ENCODE data around the gene GOSR2. TPM values are rescaled to one million over a fixed set of nuclear protein-coding genes. Genes with fewer than 3 reads are reported as not detected.

Gene GOSR2
- total and polyA plus RNA-seq, 2 of the 8 experiments (the other 6 are each of a cell fraction or from before 2014, with no cell fraction given): 28.2 to 36.2 TPM

DNA sequence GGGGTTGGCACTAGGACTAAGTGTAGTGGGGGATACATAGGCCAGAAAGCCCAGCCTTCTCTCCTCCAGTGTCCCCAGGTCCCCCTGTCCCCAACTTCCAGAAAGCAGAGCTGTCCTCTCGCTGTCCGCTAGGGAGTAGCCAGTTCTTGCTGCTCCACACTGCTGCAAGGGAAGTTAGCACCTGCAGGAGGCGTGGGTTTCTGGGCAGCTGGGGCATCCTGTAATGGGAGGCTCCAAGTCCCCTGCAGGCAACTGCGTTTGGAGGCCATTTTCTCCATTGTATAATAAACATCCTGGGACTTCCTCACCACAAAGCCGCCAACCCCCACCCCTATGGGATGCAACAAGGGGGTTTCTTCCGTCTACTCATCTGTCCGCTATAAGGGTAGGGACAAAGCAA, 54.4 kb downstream of the GOSR2 start:
- Histone ChIP-seq H3K36me3 (ENCODE audit: control insufficient read depth in 2 of 4, insufficient read depth in 4 of 4, low read length in 3 of 4) (no peaks in the 10 kb centered on the region), H3K4ac (replicated peaks; ENCODE audit: insufficient read length, low read depth, low read length) (no peak overlapping the region), H2BK120ac (replicated peaks; ENCODE audit: low read depth, low read length) (no peak overlapping the region), H3K4me1 (replicated peaks in 1 of 4; ENCODE audit: control insufficient read depth in 3 of 4, insufficient read depth in 4 of 4, low read length in 3 of 4) (peaks cover 8 to 18% (median 13%) of the 10 kb centered on the region in 4 experiments), H3K27me3 (replicated peaks in 1 of 4; ENCODE audit: control insufficient read depth in 3 of 4, extremely low read depth in 1 of 4, insufficient read depth in 3 of 4, low read length in 3 of 4) (peaks cover 8 to 21% (median 21%) of the 10 kb centered on the region in 4 experiments), H2BK15ac (ENCODE audit: low read length) (no peak overlapping the region), H3K27ac (ENCODE audit: low read depth, low read length) (no peak overlapping the region), H3K23me2 (ENCODE audit: low read depth, low read length) (peaks cover 17% of the 10 kb centered on the region), H2BK5ac (ENCODE audit: low read depth, low read length) (0 out of 2 replicates have a peak overlapping the region, but pooled peaks have one; percentile 44), H2AFZ (ENCODE audit: low read length) (no peak overlapping the region), H3K9ac (replicated peaks in 1 of 4; ENCODE audit: extremely low read depth in 1 of 4, low read depth in 3 of 4, low read length in 3 of 4) (no peak overlapping the region), H4K8ac (ENCODE audit: extremely low read depth, insufficient read depth, low read length) (no peak overlapping the region), H4K20me1 (replicated peaks in 1 of 2; ENCODE audit: control insufficient read depth in 1 of 2, insufficient read depth in 2 of 2, low read length in 2 of 2) (no peaks in the 10 kb centered on the region), H3K23ac (ENCODE audit: insufficient read length) (no peak overlapping the region), H3K79me2 (ENCODE audit: control insufficient read depth in 1 of 2, insufficient read depth in 2 of 2, low read length in 2 of 2) (no peaks in the 10 kb centered on the region), H4K5ac (ENCODE audit: insufficient read length, low read depth, low read length) (no peak overlapping the region), H3K4me2 (ENCODE audit: insufficient read depth in 1 of 2, low read depth in 2 of 2, low read length in 2 of 2) (peak overlapping the region; percentile 91 to 99), H3K18ac (ENCODE audit: extremely low read depth, low read length) (peak overlapping the region; percentile 25), H2BK12ac (ENCODE audit: low read depth, low read length) (no peak overlapping the region), H3K9me3 (ENCODE audit: insufficient read depth in 2 of 2, low read depth in 1 of 2, low read length in 1 of 2) (no peaks in the 10 kb centered on the region), H3K56ac (replicated peaks; ENCODE audit: insufficient read length, low read depth, low read length) (no peak overlapping the region), H2BK20ac (ENCODE audit: low read length) (no peak overlapping the region), H3K79me1 (ENCODE audit: low read depth, low read length) (no peaks in the 10 kb centered on the region), H4K91ac (replicated peaks; ENCODE audit: insufficient read length, low read length) (no peak overlapping the region), H3K14ac (ENCODE audit: insufficient read length) (no peak overlapping the region), H3K4me3 (ENCODE audit: extremely low read depth in 1 of 4, insufficient read depth in 2 of 4, low read depth in 3 of 4, low read length in 4 of 4) (peak overlapping the region; percentile 53 to 70 (median 65); a peak in 7 of 8 replicates), H2AK5ac (ENCODE audit: low read depth, low read length) (no peak overlapping the region)
- ChIA-PET CTCF (ENCODE audit: partially characterized antibody) (interaction anchor here (0.7 to 5.2 kb wide), 18 partner anchors 8 to 407 kb away, joined by 3 to 51 read pairs (median 5); no protein-coding TSS in a partner anchor), POLR2A (ENCODE audit: partially characterized antibody) (interaction anchor here (0.8 to 4.1 kb wide), 6 partner anchors 15 to 141 kb away, joined by 3 to 24 read pairs (median 4); no protein-coding TSS in a partner anchor)
- WGBS, 2 experiments (ENCODE audit: extremely low coverage in 1 of 2, insufficient coverage in 1 of 2, insufficient read length in 1 of 2, insufficient replicate concordance in 2 of 2, low coverage in 1 of 2, low lambda C conversion rate in 2 of 2, missing lambda C conversion rate in 1 of 2): 5% methylated on average over 7 of the region's 7 CpGs; no CpG with 5 or more reads in 1 of the 2 experiments
- peak; percentile 57 for FAIRE-seq
- DNase-seq (ENCODE audit: low read depth in 1 of 2, low spot score in 2 of 2): peak; percentile 80 to 82
- peak in 1 of 2 experiments; percentile 65; a peak in 2 of 4 replicates for TF ChIP-seq HDAC2 (IDR thresholded peaks at IDR 0.05; ENCODE audit: borderline replicate concordance in 1 of 2, low read depth in 2 of 2, low read length in 2 of 2)
- TF ChIP-seq TAF1 (IDR thresholded peaks at IDR 0.05; ENCODE audit: low read depth, low read length): peak; percentile 28; the same call in 1 of the 2 replicates
- TF ChIP-seq, protein P1, sequence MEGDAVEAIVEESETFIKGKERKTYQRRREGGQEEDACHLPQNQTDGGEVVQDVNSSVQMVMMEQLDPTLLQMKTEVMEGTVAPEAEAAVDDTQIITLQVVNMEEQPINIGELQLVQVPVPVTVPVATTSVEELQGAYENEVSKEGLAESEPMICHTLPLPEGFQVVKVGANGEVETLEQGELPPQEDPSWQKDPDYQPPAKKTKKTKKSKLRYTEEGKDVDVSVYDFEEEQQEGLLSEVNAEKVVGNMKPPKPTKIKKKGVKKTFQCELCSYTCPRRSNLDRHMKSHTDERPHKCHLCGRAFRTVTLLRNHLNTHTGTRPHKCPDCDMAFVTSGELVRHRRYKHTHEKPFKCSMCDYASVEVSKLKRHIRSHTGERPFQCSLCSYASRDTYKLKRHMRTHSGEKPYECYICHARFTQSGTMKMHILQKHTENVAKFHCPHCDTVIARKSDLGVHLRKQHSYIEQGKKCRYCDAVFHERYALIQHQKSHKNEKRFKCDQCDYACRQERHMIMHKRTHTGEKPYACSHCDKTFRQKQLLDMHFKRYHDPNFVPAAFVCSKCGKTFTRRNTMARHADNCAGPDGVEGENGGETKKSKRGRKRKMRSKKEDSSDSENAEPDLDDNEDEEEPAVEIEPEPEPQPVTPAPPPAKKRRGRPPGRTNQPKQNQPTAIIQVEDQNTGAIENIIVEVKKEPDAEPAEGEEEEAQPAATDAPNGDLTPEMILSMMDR (IDR thresholded peaks at IDR 0.05; ENCODE audit: control extremely low read depth in 1 of 3, insufficient read depth in 1 of 3, low read depth in 1 of 3, low read length in 3 of 3): peak; percentile 77 to 98 (median 91)
- no peak for TF ChIP-seq MAFK (IDR thresholded peaks at IDR 0.05; ENCODE audit: low read depth, low read length)
- TF ChIP-seq JUN (IDR thresholded peaks at IDR 0.05; ENCODE audit: low read depth, low read length): no peak
- TF ChIP-seq KDM1A (IDR thresholded peaks at IDR 0.05; ENCODE audit: borderline replicate concordance, low read length): no peak
- TF ChIP-seq CTBP2 (IDR thresholded peaks at IDR 0.05; ENCODE audit: borderline replicate concordance, insufficient read depth, insufficient read length, low read length): no peak
- TF ChIP-seq RBBP5 (IDR thresholded peaks at IDR 0.05; ENCODE audit: borderline replicate concordance, low read depth, low read length): no peak
- TF ChIP-seq GTF2F1 (IDR thresholded peaks at IDR 0.05; ENCODE audit: borderline replicate concordance, low read depth, low read length): no peak
- peak; percentile 38; the same call in 1 of the 2 replicates for TF ChIP-seq TBP (IDR thresholded peaks at IDR 0.05; ENCODE audit: low read depth, low read length)
